Heart left ventricle (tissue), 16 donors: ENCODE measurements around the gene IGFL4. TPM values are rescaled to one million over a fixed set of nuclear protein-coding genes. Genes with fewer than 3 reads are reported as not detected.

Source experiments
- ATAC-seq, 4 donors: fragments of 200-7000 bp; cut with Tn5 transposase; one replicate each; pipeline ENCODE4 v1.9.1; 2020 to 2022; ENCODE audit warnings: moderate library complexity in 4 of 4, mild to moderate bottlenecking in 3 of 4, moderate number of reproducible peaks in 1 of 4
- DNase-seq, 5 donors: peaks; one replicate each; pipeline ENCODE4 v3.0.0-alpha.2; 2020
- H3K27ac ChIP-seq, 12 donors: fragments of 200-600 bp; sonication (generic) in 4 of 12; one replicate each; pipeline versions ENCODE4 v1.5.0 to v1.8.0; 2016 to 2022; ENCODE audit warnings: mild to moderate bottlenecking in 2 of 12
- H3K27me3 ChIP-seq, 9 donors: fragments of 200-600 bp; sonication (generic) in 2 of 9; one replicate each; pipeline versions ENCODE4 v1.5.1 to v1.8.0; 2016 to 2022; ENCODE audit warnings: mild to moderate bottlenecking in 3 of 9
- H3K36me3 ChIP-seq, 9 donors: fragments of 200-600 bp; sonication (generic) in 2 of 9; one replicate each; pipeline versions ENCODE4 v1.5.0 to v1.8.0; 2018 to 2022; ENCODE audit warnings: mild to moderate bottlenecking in 2 of 9
- H3K4me1 ChIP-seq, 12 donors: fragments of 200-600 bp; sonication (generic) in 4 of 12; one replicate each; pipeline versions ENCODE4 v1.5.0 to v1.8.0; 2016 to 2022; ENCODE audit warnings: mild to moderate bottlenecking in 3 of 12
- H3K4me3 ChIP-seq, 12 donors: fragments of 200-600 bp; sonication (generic) in 4 of 12; one replicate each; pipeline versions ENCODE4 v1.5.0 to v1.8.0; 2017 to 2022; ENCODE audit warnings: mild to moderate bottlenecking in 9 of 12, moderate library complexity in 4 of 12
- H3K9me3 ChIP-seq, 12 donors: fragments of 200-600 bp; sonication (generic) in 4 of 12; one replicate each; pipeline versions ENCODE4 v1.5.0 to v1.8.0; 2016 to 2022; ENCODE audit warnings: mild to moderate bottlenecking in 1 of 12
- POLR2A ChIP-seq, 2 donors: fragments of 450-650 bp; IDR thresholded peaks; one replicate each; pipeline ENCODE4 v1.6.1; 2017; ENCODE audit warnings: antibody characterized with exemption in 2 of 2, mild to moderate bottlenecking in 2 of 2, moderate library complexity in 2 of 2
- WGBS, 4 donors: extraction: QIAGEN DNeasy Blood & Tissue Kit in 2 of 4; methylation state at CpG; one replicate each; pipeline versions ENCODE4 v1.1.5 to v1.1.7; 2013 to 2018; 5-methylcytosine and 5-hydroxymethylcytosine counted together
- intact Hi-C, 10 donors: fragments of 100-400 bp; cut with DNase I; formaldehyde crosslinking; loops; one replicate each; pipeline versions ENCODE4 v1.11.1 to v1.14.2; 2022
- polyA plus RNA-seq, 2 donors: library from polyadenylated mRNA; stranded (reverse); fragments of 200-250 nt; gene quantifications; one replicate each; pipeline ENCODE4 v1.2.3, GENCODE V29; 2013
- total RNA-seq, 9 donors: library from RNA; depleted of rRNA in 2 of 9; stranded (reverse); fragments of >200 nt in 2 of 9; fragmentation: NEBNext Ultra II Directional in 3 of 9; extraction: Animal tissue kit (Norgen Biotek cat#: 25700) in 3 of 9; gene quantifications; one replicate each; pipeline versions ENCODE4 v1.1.0 to v1.2.4, GENCODE V29; 2016 to 2023
- TF ChIP-seq, protein P1 (sequence below), 12 donors: fragments of 200-600 bp; sonication (generic) in 4 of 12; IDR thresholded peaks; one replicate each; pipeline versions ENCODE4 v1.5.0 to v1.8.0; 2018 to 2022; ENCODE audit warnings: antibody characterized with exemption in 12 of 12, mild to moderate bottlenecking in 5 of 12
- donor health status: ischemic (EF 13 %, LVEDD 7.1; RV severe dilation, severe dysfunction).
- donor health status: healthy with polysubstance abuse.
- donor health status: DM: no; HTN: yes; CAD: no.
- donor health status: DM: no; HTN: no; CAD: no.
- donor health status: ischemic (EF 25% LVEDD 6.9; RV normal size, moderate dysfunction).
- donor health status: ischemic (EF 25% LVEDD 5.7; RV mildly dilated, moderate dysfunction).
- donor health status: healthy.
- donor health status: DM: yes; HTN: yes; CAD: no.
- donor health status: ischemic (EF 35%, LVEDD 5.7; RV mildly dilated, moderate dysfunction).
- donor health status: nonischemic (EF 11% LVEDD 7.7; RV severe dilation, severe dysfunction).
- donor health status: DM: yes; HTN: yes; CAD: no.
- donor health status: PGD.
- donor health status: ischemic (EF 29% LVEDD 5.4; RV normal size, mild dysfunction).
- donor health status: nonischemic (EF 23%, LVEDD 6.1; RV moderate dilation, normal function).

Gene IGFL4
- total and polyA plus RNA-seq, 11 donors, result not detected

DNA sequence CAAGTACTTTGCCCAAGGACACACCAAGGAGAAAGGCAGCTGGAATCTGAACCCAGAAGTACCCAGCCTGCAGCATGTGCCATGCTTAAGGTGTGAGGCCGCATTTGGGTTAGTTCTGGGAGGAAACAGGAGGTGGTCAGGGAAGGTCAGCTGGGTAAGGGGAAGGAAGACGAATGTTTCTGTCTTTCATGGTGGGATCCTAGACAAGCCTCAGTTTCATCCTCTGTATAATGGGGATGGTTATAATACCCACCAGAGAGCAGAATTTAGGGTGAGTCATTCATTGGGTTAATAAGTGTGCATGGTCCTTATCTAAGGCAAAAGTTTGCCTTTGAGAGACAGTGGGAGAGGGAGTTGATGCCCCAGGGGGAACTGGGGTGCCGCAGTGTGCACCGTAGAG lies 42.0 kb downstream of the IGFL4 start:
- Histone ChIP-seq H3K4me3 (no peak overlapping the region), H3K9me3 (no peaks in the 10 kb centered on the region), H3K4me1 (peaks cover 3 to 26% (median 13%) of the 10 kb centered on the region in 12 donors), H3K36me3 (peaks cover 0 to 13% (median 0%) of the 10 kb centered on the region in 9 donors), H3K27ac (no peak overlapping the region), H3K27me3 (peaks cover 0 to 12% (median 0%) of the 10 kb centered on the region in 9 donors)
- no peak for TF ChIP-seq POLR2A (IDR thresholded peaks at IDR 0.05)
- TF ChIP-seq, protein P1, sequence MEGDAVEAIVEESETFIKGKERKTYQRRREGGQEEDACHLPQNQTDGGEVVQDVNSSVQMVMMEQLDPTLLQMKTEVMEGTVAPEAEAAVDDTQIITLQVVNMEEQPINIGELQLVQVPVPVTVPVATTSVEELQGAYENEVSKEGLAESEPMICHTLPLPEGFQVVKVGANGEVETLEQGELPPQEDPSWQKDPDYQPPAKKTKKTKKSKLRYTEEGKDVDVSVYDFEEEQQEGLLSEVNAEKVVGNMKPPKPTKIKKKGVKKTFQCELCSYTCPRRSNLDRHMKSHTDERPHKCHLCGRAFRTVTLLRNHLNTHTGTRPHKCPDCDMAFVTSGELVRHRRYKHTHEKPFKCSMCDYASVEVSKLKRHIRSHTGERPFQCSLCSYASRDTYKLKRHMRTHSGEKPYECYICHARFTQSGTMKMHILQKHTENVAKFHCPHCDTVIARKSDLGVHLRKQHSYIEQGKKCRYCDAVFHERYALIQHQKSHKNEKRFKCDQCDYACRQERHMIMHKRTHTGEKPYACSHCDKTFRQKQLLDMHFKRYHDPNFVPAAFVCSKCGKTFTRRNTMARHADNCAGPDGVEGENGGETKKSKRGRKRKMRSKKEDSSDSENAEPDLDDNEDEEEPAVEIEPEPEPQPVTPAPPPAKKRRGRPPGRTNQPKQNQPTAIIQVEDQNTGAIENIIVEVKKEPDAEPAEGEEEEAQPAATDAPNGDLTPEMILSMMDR (IDR thresholded peaks at IDR 0.05), result no peak
- ATAC-seq, result no peak
- 92 to 98% (median 94%) methylated on average over 4 of the region's 4 CpGs for WGBS, 4 donors
- no peak for DNase-seq
- intact Hi-C loops, result no loop called here

DNA sequence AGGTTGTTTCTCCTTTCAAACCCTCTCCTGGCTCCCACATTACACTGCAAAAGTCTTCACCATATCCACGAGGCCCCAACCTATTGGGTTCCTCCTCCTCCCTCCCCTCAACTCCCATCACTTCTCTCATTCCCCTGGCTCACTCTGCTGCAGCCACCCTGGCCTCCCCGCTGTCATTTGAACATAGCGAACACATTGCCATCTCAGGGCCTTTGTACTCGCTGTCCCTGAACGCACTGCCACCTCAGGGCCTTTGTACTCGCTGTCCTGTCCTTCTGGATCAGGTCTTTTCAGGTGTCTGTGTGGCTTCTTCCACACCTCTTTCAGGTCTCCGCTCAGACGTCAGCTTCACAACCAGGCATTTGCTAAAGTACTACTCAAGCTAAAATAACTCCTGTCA lies 43.9 kb downstream of the IGFL4 start:
- peak in 1 of 5 donors; percentile 53 for DNase-seq
- intact Hi-C loops, result no loop called here
- Histone ChIP-seq H3K27ac (no peak overlapping the region), H3K36me3 (peaks cover 0 to 5% (median 0%) of the 10 kb centered on the region in 9 donors), H3K27me3 (peaks cover 0 to 12% (median 0%) of the 10 kb centered on the region in 9 donors), H3K9me3 (no peaks in the 10 kb centered on the region), H3K4me3 (no peak overlapping the region), H3K4me1 (peaks cover 3 to 26% (median 13%) of the 10 kb centered on the region in 12 donors)
- TF ChIP-seq, protein P1 (IDR thresholded peaks at IDR 0.05), result no peak
- TF ChIP-seq POLR2A (IDR thresholded peaks at IDR 0.05), result no peak
- 83 to 95% (median 86%) methylated on average over 8 of the region's 8 CpGs for WGBS, 4 donors
- no peak for ATAC-seq

DNA sequence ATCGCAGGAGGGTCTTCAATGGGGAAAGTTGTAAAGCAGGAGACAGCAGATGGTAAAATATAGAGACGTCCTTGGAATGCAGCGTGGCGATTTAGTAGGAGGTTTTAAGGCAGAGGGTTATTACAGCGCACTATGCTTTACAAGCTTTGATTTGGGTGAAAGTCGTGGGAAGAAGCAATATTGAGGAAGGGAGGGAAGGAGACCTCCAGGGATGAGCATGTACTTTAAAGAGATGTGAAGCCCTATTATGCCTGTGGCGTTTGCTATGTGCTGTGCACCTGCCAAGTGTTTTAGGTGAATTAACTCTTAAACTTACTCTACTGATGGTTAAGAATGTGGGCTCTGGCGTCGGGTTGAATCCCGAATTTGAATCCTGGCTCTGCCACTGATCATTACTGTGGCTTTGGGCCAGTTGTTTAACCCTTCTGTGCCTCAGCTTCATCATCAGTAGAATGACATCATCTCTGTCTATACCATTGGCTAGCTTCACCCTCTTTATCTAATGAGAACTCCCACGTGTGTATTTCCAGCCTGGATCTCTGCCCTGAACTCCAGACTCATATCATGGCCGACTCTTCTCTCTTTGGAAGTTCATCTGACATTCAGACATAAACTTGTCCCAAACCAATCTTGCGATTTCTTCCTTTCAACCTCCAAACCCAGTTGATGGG lies 45.0 kb downstream of the IGFL4 start:
- H3K36me3 ChIP-seq, result peaks cover 0 to 5% (median 0%) of the 10 kb centered on the region in 9 donors
- H3K4me3 ChIP-seq, result peak overlapping the region; percentile 61 to 91 (median 76)
- intact Hi-C loops, result loop anchor here in 1 of 10 donors (2.0 kb wide), 1 partner anchor 93 kb away; the partner anchor contains the start of gene MYPOP
- peak overlapping the region in 11 of 12 donors; percentile 64 to 89 (median 76) for H3K27ac ChIP-seq
- peaks cover 3 to 23% (median 13%) of the 10 kb centered on the region in 12 donors for H3K4me1 ChIP-seq
- DNase-seq (peak in 1 of 5 donors; percentile 8), ATAC-seq (no peak)
- peaks cover 0 to 12% (median 0%) of the 10 kb centered on the region in 9 donors for H3K27me3 ChIP-seq
- H3K9me3 ChIP-seq, result no peaks in the 10 kb centered on the region
- WGBS, 4 donors, result 9 to 12% (median 9%) methylated on average over 13 of the region's 13 CpGs
- TF ChIP-seq, protein P1 (IDR thresholded peaks at IDR 0.05), result no peak
- TF ChIP-seq POLR2A (IDR thresholded peaks at IDR 0.05), result no peak

DNA sequence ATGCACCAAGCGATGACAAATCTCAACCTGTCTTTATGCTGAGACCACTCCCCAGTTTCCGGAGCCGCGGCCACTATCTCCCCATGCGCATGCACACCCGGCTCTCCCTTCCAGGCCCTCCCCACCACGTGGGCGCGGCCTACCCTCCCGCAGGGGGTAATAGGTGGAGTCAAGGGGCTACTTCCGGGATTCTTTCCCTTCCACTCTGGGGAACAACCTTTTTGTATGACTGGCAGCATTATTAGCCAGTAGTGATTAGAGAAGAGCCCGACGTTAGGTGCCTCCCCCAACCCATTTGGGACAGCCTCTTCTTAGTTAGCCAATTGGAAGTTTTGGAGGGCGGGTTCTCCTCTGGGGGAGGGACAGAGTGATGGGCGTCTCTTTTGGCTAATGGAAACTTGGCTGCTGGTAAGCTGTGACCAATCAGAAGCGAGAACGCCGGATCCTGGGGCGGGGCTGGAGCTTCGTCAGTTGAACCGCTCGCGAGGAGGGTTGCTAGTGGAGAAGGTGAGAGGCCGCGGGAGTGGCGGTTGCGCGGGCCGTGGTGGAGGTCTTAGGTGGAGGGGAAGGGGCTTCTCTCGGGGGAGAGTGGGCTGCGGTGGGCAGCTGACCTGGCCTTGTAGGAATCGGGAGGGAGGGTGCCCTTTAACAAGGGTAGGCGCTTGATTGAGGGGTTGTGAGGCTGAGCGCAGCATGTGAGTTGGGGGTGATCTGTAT lies 45.6 kb downstream of the IGFL4 start, which contains the start of gene CCDC61:
Gene CCDC61, plus strand, starts transcription at position 470 of the 717 bp plus-strand sequence. CDS start 7,552 bp downstream, outside the sequence.
- intact Hi-C loops, result loop anchor here in 2 of 10 donors (2.0 to 5.0 kb wide), 2 partner anchors 68 to 92 kb away; partner anchors contain the start of gene MYPOP (in 1 of the 2)
- peak in 1 of 2 donors; percentile 94 for TF ChIP-seq POLR2A (IDR thresholded peaks at IDR 0.05)
- TF ChIP-seq, protein P1 (IDR thresholded peaks at IDR 0.05), result no peak
- Histone ChIP-seq H3K9me3 (no peaks in the 10 kb centered on the region), H3K27ac (peak within 1 kb of the TSS in 11 of 12 donors; percentile 64 to 89 (median 76)), H3K36me3 (peaks cover 0 to 5% (median 0%) of the 10 kb centered on the region in 9 donors), H3K4me1 (peaks cover 3 to 20% (median 13%) of the 10 kb centered on the region in 12 donors), H3K27me3 (peaks cover 0 to 12% (median 0%) of the 10 kb centered on the region in 9 donors), H3K4me3 (peak within 1 kb of the TSS; percentile 61 to 91 (median 76))
- 0% methylated on average over 32 to 34 of the region's 34 CpGs for WGBS, 4 donors
- ATAC-seq, result peak; percentile 99
- DNase-seq, result peak; percentile 94 to 96 (median 95)
